Stimulated activated CD8-positive, alpha-beta memory T cell treated with anti-CD3 and anti-CD28 coated beads, Interleukin-2, amount 100 ng/mL, for 48 hours (primary cell): ENCODE data around the gene BHLHA15.
A peak's percentile ranks its signal among the peaks of the same experiment; 100 is the strongest.

Source experiments
- DNase-seq, 2 donors: peaks; one replicate each; pipeline ENCODE4 v3.0.0-alpha.2; 2020; ENCODE audit warnings: low read depth in 2 of 2

Gene BHLHA15

DNA sequence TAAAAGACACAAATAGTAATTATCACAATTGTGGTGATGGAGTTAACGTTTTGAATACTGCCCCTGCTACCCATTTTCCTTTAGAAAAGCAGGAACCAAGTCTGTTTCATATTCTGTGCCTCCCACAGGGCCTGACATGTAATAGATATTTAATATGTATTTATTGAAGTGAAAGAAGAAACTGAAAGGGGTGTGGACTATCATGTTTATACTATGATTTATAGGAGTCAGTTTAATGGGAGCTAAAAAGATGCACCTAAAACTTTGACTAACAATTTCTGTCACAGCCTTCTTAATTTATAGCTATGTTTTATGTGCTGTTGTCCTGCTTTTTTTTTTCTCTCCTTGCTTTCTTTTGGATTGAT, 24.1 kb upstream of the BHLHA15 start:
- no peak for DNase-seq

DNA sequence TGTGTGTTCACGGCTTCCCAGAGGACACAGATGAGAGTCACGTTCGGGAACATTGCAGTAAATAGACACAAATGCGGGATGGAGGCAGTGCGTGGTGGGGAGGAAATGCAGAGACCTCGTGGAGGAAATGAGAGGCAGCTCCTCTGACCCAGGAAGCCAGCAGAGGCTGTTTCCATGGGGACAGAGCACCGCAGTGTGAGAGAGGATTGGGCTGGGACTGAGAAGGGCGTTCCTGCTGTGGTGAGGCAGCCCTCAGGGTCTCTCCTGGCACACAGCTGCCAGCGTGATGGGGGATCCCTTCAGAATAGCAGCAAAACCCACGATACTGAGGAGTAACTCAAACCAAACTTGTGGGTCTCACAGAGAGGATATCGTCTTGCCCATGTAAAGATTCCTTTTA, 21.7 kb upstream of the BHLHA15 start:
- no peak for DNase-seq

DNA sequence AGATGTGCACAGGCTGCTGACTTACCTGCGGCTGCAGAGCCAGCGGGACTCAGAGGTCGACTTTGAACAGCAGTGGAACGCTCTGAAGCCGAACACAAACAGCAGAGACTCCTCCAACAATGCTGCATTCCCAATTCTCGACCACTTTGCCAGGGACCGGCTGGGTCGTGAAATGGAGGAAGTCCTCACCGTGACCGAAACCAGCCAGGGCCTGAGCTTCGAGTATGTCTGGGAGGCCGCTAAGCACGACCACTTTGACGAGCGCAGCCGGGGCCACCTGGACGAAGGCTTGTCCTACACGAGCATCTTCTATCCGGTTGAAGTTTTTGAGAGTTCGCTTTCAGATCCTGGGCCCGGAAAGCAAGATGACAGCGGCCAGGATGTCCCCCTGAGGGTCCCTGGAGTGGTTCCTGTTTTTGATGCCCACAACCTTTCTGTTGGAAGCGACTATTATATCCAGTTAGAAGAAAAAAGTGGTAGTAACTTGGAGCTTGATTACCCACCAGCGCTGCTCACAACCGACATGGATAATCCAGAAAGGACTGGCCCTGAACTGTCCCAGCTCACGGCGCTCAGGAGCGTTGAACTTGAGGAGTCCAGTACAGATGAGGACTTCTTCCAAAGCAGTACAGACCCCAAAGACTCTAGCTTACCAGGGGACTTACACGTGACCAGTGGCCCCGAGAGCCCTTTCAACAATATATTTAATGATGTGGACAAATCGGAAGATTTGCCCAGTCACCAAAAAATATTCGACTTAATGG, 19.4 kb upstream of the BHLHA15 start:
- no peak for DNase-seq

DNA sequence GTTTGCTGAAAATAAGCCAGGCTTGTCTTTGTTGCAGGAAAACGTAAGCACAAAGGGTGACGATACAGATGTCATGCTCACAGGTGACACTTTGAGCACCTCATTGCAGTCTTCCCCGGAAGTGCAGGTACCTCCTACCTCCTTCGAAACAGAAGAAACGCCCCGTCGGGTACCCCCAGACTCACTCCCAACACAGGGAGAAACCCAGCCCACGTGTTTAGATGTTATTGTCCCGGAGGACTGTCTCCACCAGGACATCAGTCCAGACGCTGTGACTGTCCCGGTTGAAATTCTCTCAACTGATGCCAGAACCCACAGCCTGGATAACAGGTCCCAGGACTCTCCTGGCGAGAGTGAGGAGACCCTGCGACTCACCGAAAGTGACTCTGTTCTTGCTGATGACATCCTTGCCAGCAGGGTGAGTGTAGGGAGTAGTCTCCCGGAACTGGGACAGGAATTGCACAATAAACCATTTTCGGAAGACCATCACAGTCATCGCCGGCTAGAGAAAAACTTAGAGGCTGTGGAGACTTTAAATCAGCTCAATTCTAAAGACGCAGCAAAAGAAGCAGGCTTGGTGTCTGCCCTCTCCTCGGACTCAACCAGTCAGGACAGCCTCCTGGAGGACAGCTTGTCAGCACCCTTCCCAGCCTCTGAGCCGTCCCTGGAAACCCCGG, 18.3 kb upstream of the BHLHA15 start:
- DNase-seq, result no peak

DNA sequence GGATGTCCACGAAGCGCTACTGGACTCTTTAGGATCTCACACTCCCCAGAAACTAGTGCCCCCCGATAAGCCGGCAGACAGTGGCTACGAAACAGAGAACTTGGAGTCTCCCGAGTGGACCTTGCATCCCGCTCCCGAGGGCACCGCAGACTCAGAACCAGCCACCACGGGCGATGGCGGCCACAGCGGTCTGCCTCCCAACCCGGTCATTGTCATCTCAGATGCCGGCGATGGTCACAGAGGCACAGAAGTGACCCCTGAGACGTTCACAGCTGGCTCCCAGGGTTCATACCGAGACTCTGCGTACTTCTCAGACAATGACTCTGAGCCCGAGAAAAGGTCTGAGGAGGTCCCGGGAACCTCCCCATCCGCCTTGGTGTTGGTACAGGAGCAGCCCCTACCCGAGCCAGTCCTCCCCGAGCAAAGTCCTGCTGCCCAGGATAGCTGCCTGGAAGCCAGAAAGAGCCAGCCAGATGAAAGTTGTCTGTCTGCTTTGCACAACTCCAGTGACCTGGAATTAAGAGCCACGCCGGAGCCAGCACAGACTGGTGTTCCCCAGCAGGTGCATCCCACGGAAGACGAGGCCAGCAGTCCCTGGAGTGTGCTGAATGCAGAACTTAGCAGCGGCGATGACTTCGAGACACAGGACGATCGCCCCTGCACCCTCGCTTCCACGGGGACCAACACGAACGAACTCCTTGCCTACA, 17.6 kb upstream of the BHLHA15 start:
- no peak for DNase-seq

DNA sequence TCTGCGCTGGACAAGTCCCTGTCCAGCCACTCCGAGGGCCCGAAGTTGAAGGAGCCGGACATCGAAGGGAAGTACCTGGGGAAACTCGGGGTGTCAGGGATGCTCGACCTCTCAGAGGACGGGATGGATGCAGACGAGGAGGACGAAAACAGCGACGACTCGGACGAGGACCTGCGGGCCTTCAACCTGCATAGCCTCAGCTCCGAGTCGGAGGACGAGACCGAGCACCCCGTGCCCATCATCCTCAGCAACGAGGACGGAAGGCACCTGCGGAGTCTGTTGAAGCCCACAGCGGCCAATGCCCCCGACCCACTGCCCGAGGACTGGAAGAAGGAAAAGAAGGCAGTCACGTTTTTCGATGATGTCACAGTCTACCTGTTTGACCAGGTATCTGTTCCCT, 17.1 kb upstream of the BHLHA15 start:
- no peak for DNase-seq

DNA sequence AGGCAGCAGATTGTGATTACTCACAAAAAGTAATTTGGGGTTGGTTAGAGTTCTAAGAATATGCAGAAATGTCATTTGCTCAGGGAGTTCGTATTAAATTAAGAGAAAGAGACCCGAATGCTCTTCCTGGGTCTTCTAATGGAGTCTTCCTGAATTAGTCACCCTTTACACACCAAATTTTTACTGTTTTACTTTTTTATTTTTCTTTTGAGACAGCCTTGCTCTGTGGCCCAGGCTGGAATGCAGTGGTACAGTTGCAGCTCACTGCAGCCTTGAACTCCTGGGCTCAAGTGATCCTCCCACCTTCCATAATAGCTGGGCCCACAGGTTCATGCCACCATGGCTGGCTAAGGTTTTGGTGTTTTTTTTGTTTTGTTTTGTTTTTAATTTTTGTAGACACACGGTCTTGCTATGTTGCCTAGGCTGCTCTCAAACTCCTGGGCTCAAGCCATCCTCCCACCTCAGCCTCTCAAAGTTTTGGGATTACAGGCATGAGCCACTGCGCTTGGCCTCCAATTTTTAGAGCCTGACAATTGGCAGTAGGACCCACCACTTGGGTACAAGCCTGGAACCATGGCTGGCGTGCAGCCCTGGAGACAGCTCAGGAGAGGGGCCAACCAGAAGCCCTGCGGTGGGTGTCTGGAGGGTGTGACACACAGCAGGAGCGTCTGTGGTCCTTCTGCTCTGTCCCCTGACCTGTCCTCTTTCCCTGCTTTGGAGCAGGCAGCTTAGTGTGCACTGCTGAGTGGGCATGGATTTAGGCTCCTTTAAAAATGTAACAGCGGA, 16.4 kb upstream of the BHLHA15 start:
- no peak for DNase-seq

DNA sequence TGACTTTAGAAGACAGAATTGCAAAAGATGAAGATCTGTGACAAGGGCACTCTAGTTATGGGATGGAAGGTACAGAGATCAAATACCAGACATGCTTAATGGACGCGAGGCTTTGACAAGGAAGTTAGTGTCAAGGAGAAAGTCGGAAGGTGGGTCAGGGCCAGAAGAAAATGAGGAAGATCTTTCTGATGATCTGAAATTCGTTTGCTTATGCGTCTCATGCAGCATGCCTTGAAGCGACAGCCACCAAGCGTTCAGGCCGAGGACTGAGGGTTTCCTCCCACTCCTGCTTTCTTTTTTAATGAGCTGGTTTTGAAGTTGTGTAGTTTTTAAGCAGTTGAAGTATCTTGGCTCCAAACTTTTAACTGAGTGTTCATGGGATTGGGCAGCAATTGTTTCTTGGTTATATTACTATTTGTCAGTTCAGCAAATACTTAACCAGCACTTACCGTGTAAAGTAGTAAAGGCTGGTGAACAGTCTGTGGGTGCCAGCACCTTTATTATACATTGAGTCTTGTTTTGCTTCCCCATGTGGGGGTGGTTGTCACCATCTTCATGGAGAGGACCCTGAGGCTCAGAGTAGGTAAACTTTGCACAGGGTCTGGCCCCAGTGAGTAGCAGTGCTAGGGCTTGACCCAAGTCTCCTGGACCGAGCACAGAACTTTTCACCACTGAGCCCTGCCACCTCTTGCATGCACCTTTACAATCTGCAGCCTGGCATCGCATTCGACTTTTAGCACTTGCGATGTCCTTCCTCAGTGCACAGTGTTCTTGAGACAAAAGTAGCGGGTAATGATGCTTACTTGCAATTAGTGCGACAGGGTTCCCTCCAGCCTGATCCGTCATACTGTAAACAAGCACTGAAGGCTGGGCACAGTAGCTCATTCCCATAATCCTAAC, 14.3 kb upstream of the BHLHA15 start:
- DNase-seq, result no peak

DNA sequence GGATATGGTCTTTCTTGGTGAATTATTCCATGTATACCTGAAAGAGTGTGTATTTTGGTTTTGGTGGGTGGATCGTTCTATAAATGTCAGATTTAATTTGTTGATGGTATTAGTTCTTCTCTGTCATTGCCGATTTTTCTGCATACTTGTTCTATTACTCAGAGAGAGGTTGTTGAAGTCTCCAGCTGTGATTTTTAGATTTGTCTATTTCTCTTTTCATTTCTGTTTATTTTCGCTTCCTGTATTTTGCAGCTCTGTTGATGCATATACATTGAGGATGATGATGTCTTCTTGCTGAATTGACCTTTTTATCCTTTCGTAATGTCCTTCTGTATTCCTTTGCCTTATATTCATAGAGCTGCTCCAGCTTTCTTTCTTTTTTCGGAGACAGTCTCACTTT, 12.1 kb upstream of the BHLHA15 start:
- DNase-seq, result no peak

DNA sequence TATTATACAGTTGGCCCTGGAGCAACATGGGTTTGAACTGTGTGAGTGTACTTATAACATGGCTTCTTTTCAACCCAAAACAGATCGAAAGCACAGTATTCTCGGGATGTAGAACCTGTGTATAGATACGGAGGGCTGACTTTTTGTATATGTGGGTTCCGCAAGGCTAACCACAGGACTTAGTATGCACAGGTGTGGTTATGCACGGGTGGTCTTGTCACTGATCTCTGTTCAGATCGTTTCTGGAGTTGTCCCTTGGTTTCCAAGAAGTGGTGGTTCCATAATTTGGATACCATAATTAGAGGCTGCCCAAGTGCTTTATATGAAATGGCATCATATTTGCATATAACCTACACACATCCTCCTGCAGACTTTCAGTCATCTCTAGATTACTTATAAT, 10.9 kb upstream of the BHLHA15 start:
- no peak for DNase-seq

DNA sequence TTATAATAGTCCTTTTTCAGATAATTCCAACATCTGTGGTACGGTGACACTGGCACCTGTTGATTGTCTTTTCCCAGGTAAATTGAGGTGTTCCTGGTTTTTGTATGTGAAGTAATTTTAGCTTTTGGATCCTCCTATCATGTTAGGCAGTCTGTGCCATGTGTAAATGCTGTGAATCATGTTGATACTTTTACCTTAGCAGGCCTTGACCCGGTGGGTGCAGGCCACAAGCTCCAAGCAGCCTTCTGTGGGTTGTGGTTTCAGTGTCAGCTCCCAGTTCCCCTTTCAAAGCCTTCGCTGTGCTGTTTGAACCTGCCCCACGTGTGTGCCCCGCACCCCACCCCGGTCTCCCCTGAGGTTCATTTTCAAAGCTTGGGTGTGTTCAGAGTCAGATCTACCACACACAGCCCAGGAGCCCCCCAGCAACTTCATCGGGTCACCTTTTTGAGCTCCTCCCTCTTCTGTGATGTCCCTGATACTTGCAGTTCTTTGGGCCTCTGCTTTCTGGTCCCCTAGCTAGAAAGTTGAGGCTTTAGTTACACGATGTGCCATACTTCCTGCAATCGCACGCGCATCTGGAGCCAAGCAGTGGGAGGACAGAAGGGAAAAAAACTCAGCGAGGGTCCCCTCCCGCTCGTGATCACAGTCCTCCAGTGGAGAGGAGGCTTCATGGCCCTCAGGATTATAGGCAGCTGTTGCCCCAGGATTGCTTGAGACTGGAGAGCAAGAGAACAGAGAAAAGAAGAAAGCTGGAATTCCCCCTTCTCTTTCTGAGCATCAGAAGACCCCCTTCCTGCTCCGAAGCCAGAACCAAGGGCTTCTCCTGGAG, 8.7 kb upstream of the BHLHA15 start:
- peak; percentile 61 to 66 for DNase-seq

DNA sequence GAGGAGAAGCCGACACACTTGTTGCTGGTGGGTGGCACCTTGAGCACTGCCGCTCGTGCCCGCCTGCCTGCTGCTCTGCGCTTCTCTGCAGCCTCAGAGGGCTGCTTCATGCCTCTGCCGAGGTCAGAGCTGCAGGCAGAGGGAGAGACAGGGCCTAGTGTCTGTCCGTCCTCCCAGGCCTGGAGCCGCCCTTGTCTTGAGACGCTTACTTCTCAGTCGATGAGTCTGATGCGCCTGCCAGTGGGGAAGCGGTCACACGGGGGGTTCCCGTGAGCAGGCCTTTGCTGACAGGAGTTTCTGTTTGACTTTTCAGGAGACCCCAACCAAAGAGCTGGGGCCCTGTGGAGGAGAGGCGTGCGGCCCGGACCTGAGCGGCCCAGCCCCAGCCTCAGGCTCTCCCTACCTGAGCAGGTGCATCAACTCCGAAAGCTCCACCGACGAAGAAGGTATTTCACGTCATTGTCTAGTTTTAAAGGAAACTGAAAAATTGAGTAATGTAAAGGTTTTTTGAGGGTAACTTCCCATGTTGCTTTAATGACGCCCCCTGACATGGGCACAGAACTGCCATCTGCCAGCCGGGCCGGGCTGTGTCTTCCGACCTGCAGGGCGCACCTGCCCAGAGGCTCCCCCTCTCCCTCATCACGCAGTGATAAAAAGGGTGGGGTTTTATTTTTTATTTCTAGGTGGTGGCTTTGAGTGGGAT, 7.8 kb upstream of the BHLHA15 start:
- no peak for DNase-seq

DNA sequence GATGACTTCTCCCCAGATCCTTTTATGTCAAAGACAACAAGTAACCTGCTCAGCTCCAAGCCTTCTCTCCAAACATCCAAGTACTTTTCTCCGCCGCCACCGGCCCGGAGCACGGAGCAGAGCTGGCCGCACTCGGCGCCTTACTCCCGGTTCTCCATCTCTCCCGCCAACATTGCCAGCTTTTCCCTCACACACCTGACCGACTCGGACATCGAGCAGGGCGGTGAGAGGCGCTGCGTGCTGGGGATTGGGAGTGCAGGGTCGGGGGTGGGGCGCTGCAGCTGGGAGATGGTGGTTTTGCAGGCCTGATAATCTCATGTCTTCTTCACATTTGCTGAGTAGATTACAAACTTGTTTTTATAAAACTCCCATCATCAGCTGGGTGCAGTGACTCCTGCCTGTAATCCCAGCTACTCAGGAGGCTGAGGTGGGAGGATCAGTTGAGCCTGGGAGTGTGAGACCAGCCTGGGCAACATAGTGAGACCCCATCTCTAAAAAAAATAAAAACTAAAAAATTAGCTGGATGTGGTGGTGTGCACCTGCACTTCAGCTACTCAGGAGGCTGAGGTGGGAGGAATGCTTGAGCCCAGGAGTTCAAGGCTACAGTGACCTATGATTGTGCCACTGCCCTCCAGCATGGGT, 7.2 kb upstream of the BHLHA15 start:
- DNase-seq, result no peak

DNA sequence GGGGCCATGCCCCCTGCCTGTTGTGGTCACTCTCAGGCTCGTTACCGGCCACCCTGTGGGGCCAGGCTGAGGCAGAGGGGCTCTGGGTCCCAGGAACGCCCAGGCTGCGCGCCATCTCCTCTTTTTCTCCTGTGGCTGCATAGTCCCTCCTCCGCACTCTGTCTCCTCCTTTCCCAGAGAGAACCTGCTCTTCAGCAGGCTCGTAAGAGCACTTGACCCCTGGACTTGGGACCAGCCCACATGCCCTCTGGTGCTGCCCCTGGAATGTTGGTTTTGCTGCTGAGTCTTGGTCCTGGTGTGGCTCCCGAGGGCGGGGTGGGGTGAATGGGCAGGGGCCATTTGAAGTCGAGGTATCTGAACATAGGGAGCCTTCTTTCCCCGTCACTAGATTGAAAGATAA, 6.6 kb upstream of the BHLHA15 start:
- no peak for DNase-seq

DNA sequence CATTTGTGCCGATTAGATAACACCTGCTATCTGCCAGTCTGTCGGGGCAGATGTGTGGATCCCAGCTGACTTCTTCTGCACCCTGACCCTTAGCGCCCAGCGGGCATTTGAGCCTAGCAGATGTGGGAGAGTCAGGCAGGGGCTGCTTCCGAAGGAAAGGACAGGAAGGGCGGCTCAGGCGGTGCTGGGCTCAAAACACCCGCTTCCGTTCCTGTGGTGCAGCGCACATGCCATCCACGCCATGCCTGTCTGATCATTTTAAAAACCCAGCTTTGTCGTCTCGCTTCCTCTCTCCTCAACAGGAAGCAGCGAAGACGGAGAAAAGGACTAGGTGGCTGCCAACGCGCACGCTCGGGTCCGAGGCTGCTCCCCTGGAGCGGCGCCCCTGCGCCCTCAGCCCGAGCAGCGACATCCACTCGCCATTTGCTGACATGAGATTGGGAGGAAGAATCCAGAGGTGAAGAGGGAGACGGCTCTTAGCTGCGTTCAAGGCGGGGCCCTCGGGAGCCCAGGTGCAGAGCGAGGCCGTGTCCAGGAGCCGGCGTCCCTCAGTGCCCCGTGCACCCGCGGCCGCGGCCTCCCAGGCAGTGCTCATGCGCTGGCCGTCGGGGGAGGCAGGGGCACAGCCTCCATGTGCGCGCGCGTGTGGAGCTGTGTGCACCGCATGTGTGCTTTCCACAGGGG, 5.9 kb upstream of the BHLHA15 start:
- no peak for DNase-seq

DNA sequence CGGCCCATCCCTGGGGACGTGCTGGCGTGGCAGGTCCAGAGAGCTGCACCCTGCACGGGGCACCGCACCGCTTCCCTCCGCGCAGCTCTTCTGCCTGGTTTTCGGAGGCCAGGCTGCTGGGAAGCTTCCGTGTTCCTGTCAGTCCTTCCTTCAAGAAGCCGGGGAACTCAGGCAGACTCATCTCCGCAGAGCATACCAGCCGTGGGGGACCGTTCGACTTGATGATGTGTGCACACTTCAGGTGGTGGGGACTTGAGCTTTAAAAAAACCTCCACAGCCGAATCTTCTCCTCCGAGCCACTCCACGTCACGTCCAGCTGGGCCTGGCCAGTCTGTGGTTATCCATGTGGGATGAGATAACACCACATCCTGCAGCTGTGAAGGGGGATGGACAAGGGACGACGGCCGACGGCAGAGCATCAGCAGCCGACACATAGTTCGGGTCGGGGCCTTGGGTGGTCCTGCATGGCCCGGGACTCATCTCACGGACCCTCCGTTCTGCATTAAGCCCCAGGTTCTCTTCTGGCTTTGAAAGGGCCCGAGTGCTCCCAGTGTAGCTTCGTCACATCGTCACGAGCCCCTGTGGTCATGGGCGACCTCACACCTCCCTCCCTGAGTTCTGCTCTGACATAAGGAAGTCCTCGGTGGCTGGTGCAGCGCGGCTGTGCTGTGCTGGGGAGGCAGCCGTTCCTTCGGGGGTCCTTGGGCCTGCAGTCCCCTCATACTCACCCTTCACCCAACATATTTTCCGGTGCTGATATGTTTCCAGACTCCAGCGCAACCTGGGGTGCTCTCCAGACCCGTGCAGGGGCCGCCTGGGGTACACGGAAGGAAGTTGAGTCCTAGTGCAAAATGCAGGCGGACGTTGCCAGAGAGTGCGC, 4.5 kb upstream of the BHLHA15 start:
- no peak for DNase-seq

DNA sequence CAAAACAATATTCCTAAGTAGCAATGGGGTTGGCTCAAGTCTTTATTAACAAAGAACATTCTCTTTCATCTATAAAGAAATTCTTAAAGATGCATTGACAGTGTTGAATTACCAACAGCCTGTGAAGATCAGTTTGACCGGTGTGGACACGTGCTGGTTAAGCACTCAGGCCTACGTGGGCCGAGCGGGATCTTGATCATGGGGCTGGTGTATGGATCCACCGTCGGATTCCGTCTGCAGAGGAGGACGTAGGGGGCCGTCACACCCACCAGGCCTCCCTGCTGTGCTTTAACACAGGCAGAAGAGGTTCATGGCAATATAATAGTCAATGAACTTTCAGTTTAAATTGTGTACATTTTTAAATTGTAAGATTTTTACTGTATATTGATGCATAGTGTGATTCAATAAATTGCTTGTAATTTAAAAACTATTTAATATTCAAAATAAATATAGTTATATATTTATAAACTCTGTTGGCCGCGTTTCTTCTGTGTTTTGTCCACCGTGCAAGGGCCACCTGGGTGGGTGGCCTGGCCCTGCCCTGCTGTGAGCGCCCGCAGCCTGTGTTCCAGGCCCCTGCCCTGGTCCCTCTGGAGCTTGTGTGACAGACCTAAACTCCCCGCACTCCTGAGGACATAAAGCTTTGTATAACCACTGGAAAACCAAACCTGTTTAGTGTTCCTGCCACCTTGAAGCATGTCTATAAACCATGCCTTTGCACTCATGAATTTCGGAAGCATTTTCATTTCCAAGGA, 1.9 kb upstream of the BHLHA15 start:
- DNase-seq, result no peak
